Measurements from ENCODE around the gene TLR9.

DNA sequence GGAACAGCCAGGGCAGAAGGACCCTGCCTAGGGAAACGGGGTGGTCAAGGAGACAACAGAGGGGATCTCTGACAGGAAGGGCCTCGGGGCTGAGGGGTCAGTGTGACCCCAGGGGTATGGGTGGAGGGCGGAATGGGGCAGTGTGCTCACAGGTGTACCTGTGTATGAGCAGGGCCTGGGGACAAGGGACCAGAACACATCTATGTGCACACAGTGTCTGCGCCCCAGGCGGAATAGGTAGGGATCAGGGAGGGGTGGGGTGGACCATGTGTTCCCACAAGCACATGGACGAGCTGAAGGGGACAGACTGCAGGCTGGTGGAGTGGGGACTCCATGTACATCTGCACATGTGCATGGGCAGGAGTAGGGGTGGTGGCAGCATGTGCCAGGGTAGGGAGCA, 5.0 kb upstream of the TLR9 start:
- TF ChIP-seq CTCF (conservative IDR thresholded peaks at IDR 0.05 in 1 of 2, IDR thresholded peaks at IDR 0.05 in 1 of 2; ENCODE audit: low read depth in 1 of 2, low read length in 2 of 2) (no peak), EZH2 (IDR thresholded peaks at IDR 0.05; ENCODE audit: low read length, missing control alignments) (no peak)

Data from fibroblast of lung (primary cell).